Stimulated activated CD4-positive, alpha-beta T cell treated with anti-CD3 and anti-CD28 coated beads, TNF-alpha, amount 100 ng/mL, for 1 hour (primary cell): ENCODE results near the gene HNRNPA1.
"Not testable (repeated sequence)": the region's sequence is repeated elsewhere in the genome, so short reads cannot be mapped to it uniquely, and the experiment has no call there.

ENCODE experiments used
- DNase-seq, 3 donors: peaks; one replicate each; pipeline ENCODE4 v3.0.0-alpha.2; 2020; ENCODE audit warnings: low read depth in 3 of 3, low spot score in 1 of 3

Gene HNRNPA1

GRCh38 chr12:54273981-54274380 is 6.5 kb upstream of the HNRNPA1 start:
- DNase-seq: no peak

GRCh38 chr12:54276368-54276767 is 4.2 kb upstream of the HNRNPA1 start:
- DNase-seq: no peak

- no peak for DNase-seq
These were observed 2.7 kb upstream of the HNRNPA1 start for GRCh38 chr12:54277823-54278276.

- DNase-seq: no peak
These were observed 1.3 kb upstream of the HNRNPA1 start for GRCh38 chr12:54279227-54279631.

- DNase-seq: peak; percentile 96 to 100 (median 99)
These were observed 676 bp upstream of the HNRNPA1 start, which contains the start of gene CBX5 for GRCh38 chr12:54279632-54280467. Gene CBX5, minus strand, starts transcription at chr12:54280122. Its CDS starts 22,472 bp downstream, at chr12:54257650.

- not testable (repeated sequence) for DNase-seq
These were observed 724 bp downstream of the HNRNPA1 start for GRCh38 chr12:54281261-54281638.

GRCh38 chr12:54281694-54282093 is 1.2 kb downstream of the HNRNPA1 start:
- not testable (repeated sequence) for DNase-seq

GRCh38 chr12:54282949-54283593 is 2.5 kb downstream of the HNRNPA1 start:
- no peak for DNase-seq

- not testable (repeated sequence) for DNase-seq
These were observed 3.7 kb downstream of the HNRNPA1 start for GRCh38 chr12:54284070-54284780.

- DNase-seq: no peak
These were observed 4.9 kb downstream of the HNRNPA1 start for GRCh38 chr12:54285150-54286041.

- DNase-seq: no peak
These were observed 5.8 kb downstream of the HNRNPA1 start for GRCh38 chr12:54286042-54287030.

GRCh38 chr12:54287261-54288157 is 7.0 kb downstream of the HNRNPA1 start:
- DNase-seq: no peak

- no peak for DNase-seq
These were observed 11.8 kb downstream of the HNRNPA1 start for GRCh38 chr12:54292083-54292930.

- no peak for DNase-seq
These were observed 12.4 kb downstream of the HNRNPA1 start for GRCh38 chr12:54292931-54293241.

- peak in 1 of 3 donors; percentile 52 for DNase-seq
These were observed 13.8 kb downstream of the HNRNPA1 start for GRCh38 chr12:54294152-54294952.

GRCh38 chr12:54294953-54295566 is 14.5 kb downstream of the HNRNPA1 start:
- no peak for DNase-seq
